Upper lobe of left lung (tissue), 6 donors: ENCODE results near the gene ACP7. TPM values are rescaled to one million over a fixed set of nuclear protein-coding genes. Genes with fewer than 3 reads are reported as not detected.
"Not testable (repeated sequence)": the region's sequence is repeated elsewhere in the genome, so short reads cannot be mapped to it uniquely, and the experiment has no call there.

Source experiments
- ATAC-seq, 2 donors: fragments of 200-7000 bp; cut with Tn5 transposase; one replicate each; pipeline ENCODE4 v1.9.1; 2022; ENCODE audit warnings: mild to moderate bottlenecking in 2 of 2, moderate library complexity in 2 of 2; ENCODE audit not compliant: low FRiP score in 2 of 2
- DNase-seq, 2 donors: peaks; one replicate each; pipeline ENCODE4 v3.0.0-alpha.2; 2019 to 2020
- H3K27ac ChIP-seq, 4 donors: fragments of 200-600 bp; sonication (generic); one replicate each; pipeline ENCODE4 v1.5.1; 2016 to 2019
- H3K27me3 ChIP-seq, 4 donors: fragments of 200-600 bp; sonication (generic); one replicate each; pipeline ENCODE4 v1.5.1; 2017 to 2019
- H3K36me3 ChIP-seq, 4 donors: fragments of 200-600 bp; sonication (generic); one replicate each; pipeline ENCODE4 v1.5.1; 2016 to 2019
- H3K4me1 ChIP-seq, 4 donors: fragments of 200-600 bp; sonication (generic); one replicate each; pipeline ENCODE4 v1.5.1; 2018 to 2019
- H3K4me3 ChIP-seq, 4 donors: fragments of 200-600 bp; sonication (generic); one replicate each; pipeline ENCODE4 v1.5.1; 2017 to 2019; ENCODE audit warnings: mild to moderate bottlenecking in 2 of 4, moderate library complexity in 1 of 4
- H3K9me3 ChIP-seq, 4 donors: fragments of 200-600 bp; sonication (generic); one replicate each; pipeline ENCODE4 v1.5.1; 2018 to 2019
- CTCF ChIP-seq, 6 experiments: fragments of 450-650 bp in 4 of 6; fragments of 200-600 bp in 2 of 6; sonication (generic) in 2 of 6; IDR thresholded peaks; one replicate each; pipeline ENCODE4 v1.5.1; 2016 to 2019; ENCODE audit warnings: antibody characterized with exemption in 6 of 6
- EP300 ChIP-seq, 4 donors: sonication (generic); formaldehyde crosslinking; IDR thresholded peaks; one replicate each; pipeline ENCODE4 v1.5.1; 2017; ENCODE audit warnings: antibody characterized with exemption in 4 of 4, control low read depth in 2 of 4
- POLR2A ChIP-seq, 4 donors: fragments of 450-650 bp; IDR thresholded peaks; one replicate each; pipeline ENCODE4 v1.5.1; 2016 to 2017; ENCODE audit warnings: antibody characterized with exemption in 4 of 4, mild to moderate bottlenecking in 2 of 4
- POLR2AphosphoS5 ChIP-seq, 2 donors: sonication (generic); formaldehyde crosslinking; IDR thresholded peaks; one replicate each; pipeline ENCODE4 v1.5.1; 2017; ENCODE audit warnings: antibody characterized with exemption in 2 of 2
- WGBS, 2 donors: methylation state at CpG; one replicate each; pipeline ENCODE4 v1.1.5; 2017 to 2018; 5-methylcytosine and 5-hydroxymethylcytosine counted together
- total RNA-seq, 6 donors: library from RNA; depleted of rRNA in 4 of 6; stranded (reverse); fragments of >200 nt in 4 of 6; gene quantifications; one replicate each; pipeline versions ENCODE4 v1.1.0 to v1.2.1, GENCODE V29; 2016 to 2021
- donor health status: DM: no; HTN: no; CAD: no; lungs with moderate emphysema.
- donor health status: DM: no; HTN: yes; CAD: no; lungs with severe emphysema.

Gene ACP7
- total RNA-seq, 6 donors from 2014 or later = not detected

- TF ChIP-seq EP300 (IDR thresholded peaks at IDR 0.05) (no peak), CTCF (IDR thresholded peaks at IDR 0.05) (no peak), POLR2A (IDR thresholded peaks at IDR 0.05) (no peak), POLR2AphosphoS5 (IDR thresholded peaks at IDR 0.05) (no peak)
- WGBS, 2 donors = 82 to 88% methylated on average over 6 of the region's 6 CpGs
- Histone ChIP-seq H3K4me1 (no peaks in the 10 kb centered on the region), H3K27me3 (no peaks in the 10 kb centered on the region), H3K9me3 (no peaks in the 10 kb centered on the region), H3K36me3 (no peaks in the 10 kb centered on the region), H3K27ac (no peak overlapping the region), H3K4me3 (no peak overlapping the region)
- DNase-seq (no peak), ATAC-seq (no peak)
Measured at GRCh38 chr19:39064405-39064804, 19.8 kb upstream of the ACP7 start.

- ATAC-seq (no peak), DNase-seq (no peak)
- 74 to 75% methylated on average over 3 of the region's 3 CpGs for WGBS, 2 donors
- H3K4me1 ChIP-seq = no peaks in the 10 kb centered on the region
- H3K9me3 ChIP-seq = no peaks in the 10 kb centered on the region
- no peaks in the 10 kb centered on the region for H3K36me3 ChIP-seq
- H3K4me3 ChIP-seq = no peak overlapping the region
- no peak overlapping the region for H3K27ac ChIP-seq
- TF ChIP-seq EP300 (IDR thresholded peaks at IDR 0.05) (no peak), POLR2AphosphoS5 (IDR thresholded peaks at IDR 0.05) (no peak), POLR2A (IDR thresholded peaks at IDR 0.05) (no peak), CTCF (IDR thresholded peaks at IDR 0.05) (no peak)
- no peaks in the 10 kb centered on the region for H3K27me3 ChIP-seq
Measured at GRCh38 chr19:39065928-39066327, 18.2 kb upstream of the ACP7 start.

- ATAC-seq (no peak), DNase-seq (no peak)
- H3K4me1 ChIP-seq = no peaks in the 10 kb centered on the region
- H3K36me3 ChIP-seq = no peaks in the 10 kb centered on the region
- no peaks in the 10 kb centered on the region for H3K27me3 ChIP-seq
- H3K9me3 ChIP-seq = no peaks in the 10 kb centered on the region
- no peak overlapping the region for H3K4me3 ChIP-seq
- TF ChIP-seq POLR2A (IDR thresholded peaks at IDR 0.05) (no peak), POLR2AphosphoS5 (IDR thresholded peaks at IDR 0.05) (no peak), CTCF (IDR thresholded peaks at IDR 0.05) (no peak), EP300 (IDR thresholded peaks at IDR 0.05) (no peak)
- WGBS, 2 donors = 89 to 98% methylated on average over 4 of the region's 4 CpGs
- no peak overlapping the region for H3K27ac ChIP-seq
Measured at GRCh38 chr19:39067104-39067503, 17.1 kb upstream of the ACP7 start.

GRCh38 chr19:39068259-39068658, 15.9 kb upstream of the ACP7 start:
- H3K9me3 ChIP-seq, H3K27me3 ChIP-seq, H3K27ac ChIP-seq, H3K4me1 ChIP-seq, ATAC-seq, H3K36me3 ChIP-seq, DNase-seq, H3K4me3 ChIP-seq: not testable (repeated sequence)
- 73 to 86% methylated on average over 5 to 6 of the region's 6 CpGs for WGBS, 2 donors

- WGBS, 2 donors = 86 to 90% methylated on average over 1 to 5 of the region's 5 CpGs
- no peaks in the 10 kb centered on the region for H3K27me3 ChIP-seq
- no peaks in the 10 kb centered on the region for H3K36me3 ChIP-seq
- no peak for ATAC-seq
- no peak for TF ChIP-seq POLR2AphosphoS5 (IDR thresholded peaks at IDR 0.05)
- no peak for TF ChIP-seq CTCF (IDR thresholded peaks at IDR 0.05)
- no peak for TF ChIP-seq POLR2A (IDR thresholded peaks at IDR 0.05)
- TF ChIP-seq EP300 (IDR thresholded peaks at IDR 0.05) = no peak
- no peak overlapping the region for H3K4me3 ChIP-seq
- H3K9me3 ChIP-seq = no peaks in the 10 kb centered on the region
- no peak overlapping the region for H3K27ac ChIP-seq
- H3K4me1 ChIP-seq = no peaks in the 10 kb centered on the region
- DNase-seq = no peak
Measured at GRCh38 chr19:39070888-39071287, 13.3 kb upstream of the ACP7 start.
